IPS-NIHi7 (cell line): ENCODE measurements around the gene C16orf87.

Source experiments
- DNase-seq: peaks from one replicate; pipeline ENCODE4 v3.0.0; 2012; ENCODE audit warnings: mixed read lengths; ENCODE audit errors: extremely low spot score

C16orf87 gene

DNA sequence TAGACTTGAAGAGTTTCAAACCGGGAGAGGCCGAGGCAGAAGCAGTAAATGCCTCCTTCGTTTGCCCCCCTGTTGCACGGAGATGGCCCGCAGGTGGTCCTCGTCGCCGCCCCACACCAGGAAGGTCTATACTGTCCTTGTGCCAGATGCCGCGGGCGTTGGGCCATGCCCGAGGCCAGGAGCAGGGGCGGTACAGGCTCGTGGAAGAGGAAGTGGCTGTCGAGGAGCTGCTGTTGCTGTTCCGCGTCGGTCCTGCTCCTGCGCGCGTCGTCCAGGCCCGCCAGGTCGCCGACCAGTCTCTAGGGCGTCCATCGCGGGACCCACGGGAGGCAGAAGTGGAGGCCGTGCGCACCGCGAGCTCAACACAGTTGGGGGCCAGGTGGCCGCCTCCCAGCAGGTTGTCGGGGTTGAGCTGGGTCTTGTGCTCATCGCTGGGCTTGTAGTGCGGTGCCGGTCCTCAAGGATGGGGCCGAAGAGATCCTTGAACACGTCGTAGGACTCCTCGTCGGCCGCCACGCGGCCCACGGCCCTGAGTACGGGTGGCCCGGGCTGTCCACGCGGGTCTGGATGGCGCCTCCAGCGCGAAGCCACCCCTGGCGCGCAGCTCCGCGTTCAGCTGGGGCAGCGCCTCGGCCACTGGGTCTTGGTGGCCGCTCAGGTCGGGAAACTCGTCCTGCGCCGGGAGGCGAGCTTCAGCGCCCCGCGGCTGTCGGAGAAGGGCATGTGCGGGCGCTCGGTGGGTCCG, 13.1 kb upstream of the C16orf87 start:
- no peak for DNase-seq

GRCh38 chr16:46842192-46842895, 11.4 kb upstream of the C16orf87 start:
- no peak for DNase-seq

- DNase-seq = no peak
Observed at GRCh38 chr16:46839986-46840443, 9.0 kb upstream of the C16orf87 start.

DNA sequence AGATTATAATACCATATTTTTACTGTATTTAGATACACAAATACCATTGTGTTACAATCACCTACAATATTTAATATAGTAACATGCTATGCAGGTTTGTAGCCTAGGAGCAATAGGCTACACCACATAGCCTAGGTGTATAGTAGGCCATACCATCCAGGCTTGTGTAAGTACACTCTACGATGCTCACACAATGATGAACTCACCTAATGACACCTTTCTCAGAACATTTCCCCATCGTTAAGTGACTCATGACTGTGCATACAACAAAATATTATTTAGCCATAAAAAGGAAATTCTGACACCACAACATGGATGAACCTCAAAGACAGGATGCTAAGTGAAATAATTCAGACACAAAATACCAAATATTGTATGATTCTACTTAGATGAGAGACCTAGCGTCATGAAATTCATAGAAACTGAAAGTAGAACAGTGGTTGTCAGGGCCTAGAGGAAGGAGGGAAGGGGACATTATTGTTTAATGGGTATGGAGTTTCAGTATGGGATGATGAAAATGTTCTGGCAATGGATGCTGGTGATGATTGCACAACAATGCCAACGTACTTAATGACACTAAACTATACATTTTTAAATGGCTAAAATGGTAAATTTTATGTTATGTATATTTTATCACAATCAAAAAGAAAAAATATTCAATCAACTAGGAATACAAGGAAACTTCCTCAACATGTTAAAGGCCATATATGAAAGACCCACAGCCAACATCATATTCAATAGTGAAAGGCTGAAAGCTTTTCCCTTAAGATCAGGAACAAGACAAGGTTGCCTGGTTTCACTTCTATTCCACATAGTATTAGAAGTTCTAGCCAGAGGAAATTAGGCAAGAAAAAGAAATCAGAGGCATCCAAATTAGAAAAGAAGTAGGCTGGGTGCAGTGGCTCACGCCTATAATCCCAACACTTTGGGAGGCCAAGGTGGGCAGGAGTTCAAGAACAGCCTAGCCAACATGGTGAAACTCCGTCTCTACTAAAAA, 5.9 kb upstream of the C16orf87 start:
- DNase-seq = no peak

DNA sequence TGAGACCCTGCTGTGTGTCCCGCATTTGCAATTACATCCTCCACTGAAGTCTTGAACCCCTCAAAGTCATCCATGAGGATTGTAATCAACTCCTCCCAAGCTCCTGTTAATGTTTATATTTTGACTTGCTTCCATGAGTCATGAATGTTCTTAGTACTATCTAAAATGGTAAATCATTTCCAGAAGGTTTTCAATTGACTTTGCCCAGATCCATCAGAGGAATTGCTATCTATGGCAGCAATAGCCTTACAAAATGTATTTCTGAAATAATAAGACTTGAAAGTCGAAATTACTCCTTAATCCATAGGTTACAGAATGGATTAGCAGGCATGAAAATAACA, 2.5 kb upstream of the C16orf87 start:
- DNase-seq = no peak

- no peak for DNase-seq
Observed at GRCh38 chr16:46832757-46833459, 1.9 kb upstream of the C16orf87 start.

DNA sequence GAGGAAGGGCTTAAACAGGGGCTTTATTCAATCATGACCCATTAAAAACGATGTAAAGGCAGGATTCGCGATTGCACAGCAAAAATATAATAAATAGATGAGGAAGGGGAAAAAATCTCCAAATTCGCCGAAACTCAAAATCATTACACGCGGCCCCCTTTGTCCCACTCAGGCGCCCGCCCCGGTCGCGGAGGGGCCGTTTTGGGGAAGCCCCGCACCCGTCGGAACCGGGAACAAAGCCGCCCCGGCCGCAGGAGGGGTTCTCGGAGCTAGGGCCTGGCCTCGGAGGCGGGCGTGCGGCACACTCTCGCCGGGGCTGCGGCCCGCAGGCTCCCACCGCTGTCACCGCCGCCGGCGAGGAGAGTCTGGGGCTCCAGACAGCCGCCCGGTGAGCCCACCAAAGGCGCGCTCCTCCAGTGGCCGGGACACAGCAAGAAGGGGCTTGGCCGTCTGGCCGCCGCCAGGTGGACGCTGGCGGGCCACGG, 521 bp downstream of the C16orf87 start:
- no peak for DNase-seq

DNA sequence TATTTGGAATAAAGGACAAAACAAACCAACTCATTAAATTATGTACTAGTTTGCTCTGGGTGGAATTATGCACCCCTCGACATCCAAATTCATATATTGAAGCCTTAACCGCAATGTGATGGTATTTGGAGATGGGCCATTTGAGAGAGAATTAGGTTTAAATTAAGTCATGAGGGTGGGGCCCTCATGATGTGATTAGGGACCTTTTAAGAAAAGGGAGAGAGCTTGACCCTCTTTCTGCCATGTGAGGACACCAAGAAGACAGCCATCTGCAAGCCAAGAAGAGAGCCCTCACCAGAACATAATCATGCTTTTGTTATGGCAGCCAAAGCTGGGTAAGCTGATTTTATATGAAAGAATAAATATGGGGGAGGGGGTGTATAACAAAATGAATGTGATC, 2.0 kb downstream of the C16orf87 start:
- no peak for DNase-seq

GRCh38 chr16:46828292-46828691, 2.7 kb downstream of the C16orf87 start:
- no peak for DNase-seq

DNA sequence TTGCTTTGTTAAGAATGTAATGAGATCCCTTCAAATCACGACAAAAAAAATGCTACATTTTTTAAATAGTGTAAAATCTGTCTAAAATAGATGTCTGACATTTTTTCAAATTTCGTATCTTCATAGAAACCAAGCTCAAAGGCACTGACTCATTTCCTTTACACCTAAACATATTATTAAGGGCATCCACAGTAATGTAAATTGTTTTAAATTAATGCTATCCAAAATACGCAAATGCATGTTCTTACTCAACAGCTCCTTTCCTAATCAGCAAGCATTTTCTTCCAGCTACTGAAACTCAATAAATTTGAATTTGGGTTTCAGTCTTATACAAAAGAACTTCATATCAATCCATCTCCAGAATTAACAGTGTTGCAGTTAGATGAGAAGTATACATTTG, 4.3 kb downstream of the C16orf87 start:
- DNase-seq = no peak

- no peak for DNase-seq
Observed at GRCh38 chr16:46822270-46822669, 8.7 kb downstream of the C16orf87 start.

DNA sequence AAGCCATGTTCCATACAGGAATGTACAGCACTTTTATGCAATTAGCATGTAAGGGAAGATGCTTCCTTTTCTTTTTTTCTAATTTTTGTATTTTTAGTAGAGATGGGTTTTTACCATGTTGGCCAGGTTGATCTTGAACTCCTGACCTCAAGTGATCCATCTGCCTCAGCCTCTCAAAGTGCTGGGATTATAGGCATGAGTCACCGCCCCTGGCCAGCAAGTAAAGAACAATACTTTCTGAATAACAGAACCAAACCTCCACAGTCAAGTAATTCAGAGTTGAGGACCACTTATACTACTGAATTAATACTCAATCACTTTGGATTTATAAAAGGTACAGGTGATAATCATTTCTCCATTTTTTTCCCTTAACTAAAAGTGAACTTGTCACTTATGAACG, 13.0 kb downstream of the C16orf87 start:
- no peak for DNase-seq

DNA sequence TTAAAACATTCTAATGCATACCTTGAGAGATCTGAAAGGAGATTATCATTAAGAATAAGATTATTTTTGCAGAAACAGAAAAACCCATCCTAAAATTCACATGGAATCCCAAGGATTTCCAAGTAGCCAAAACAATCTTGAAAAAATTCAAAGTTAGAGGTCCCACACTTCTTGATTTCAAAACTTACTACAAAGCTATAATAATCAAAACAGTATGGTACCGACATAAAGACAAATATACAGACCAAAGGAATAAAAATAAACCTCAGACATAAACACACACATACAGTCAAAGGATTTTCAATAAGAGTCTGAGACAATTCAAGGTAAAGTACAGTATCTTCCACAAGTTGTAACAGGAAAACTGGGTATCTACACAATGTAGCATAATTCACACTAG, 16.2 kb downstream of the C16orf87 start:
- no peak for DNase-seq

GRCh38 chr16:46813611-46814010, 17.4 kb downstream of the C16orf87 start:
- no peak for DNase-seq

GRCh38 chr16:46812781-46813540, 18.0 kb downstream of the C16orf87 start:
- DNase-seq = no peak

GRCh38 chr16:46811682-46812081, 19.3 kb downstream of the C16orf87 start:
- no peak for DNase-seq

DNA sequence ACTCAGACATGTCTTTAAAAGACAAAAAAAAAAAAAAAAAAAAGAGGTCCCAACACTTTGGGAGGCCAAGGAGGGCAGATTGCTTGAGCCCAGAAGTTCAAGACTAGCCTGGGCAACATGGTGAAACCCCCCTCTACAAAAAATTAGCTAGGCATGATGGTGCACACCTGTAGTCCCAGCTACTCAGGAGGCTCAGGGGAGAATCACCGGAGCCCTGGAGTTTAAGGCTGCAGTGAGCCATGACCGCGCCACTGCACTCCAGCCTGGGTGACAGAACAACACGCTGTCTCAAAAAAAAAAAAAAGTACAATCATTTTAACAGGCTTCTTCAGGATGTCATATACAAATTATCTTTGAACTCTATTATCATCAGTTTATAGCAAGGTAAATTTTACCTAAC, 22.0 kb downstream of the C16orf87 start:
- no peak for DNase-seq

DNA sequence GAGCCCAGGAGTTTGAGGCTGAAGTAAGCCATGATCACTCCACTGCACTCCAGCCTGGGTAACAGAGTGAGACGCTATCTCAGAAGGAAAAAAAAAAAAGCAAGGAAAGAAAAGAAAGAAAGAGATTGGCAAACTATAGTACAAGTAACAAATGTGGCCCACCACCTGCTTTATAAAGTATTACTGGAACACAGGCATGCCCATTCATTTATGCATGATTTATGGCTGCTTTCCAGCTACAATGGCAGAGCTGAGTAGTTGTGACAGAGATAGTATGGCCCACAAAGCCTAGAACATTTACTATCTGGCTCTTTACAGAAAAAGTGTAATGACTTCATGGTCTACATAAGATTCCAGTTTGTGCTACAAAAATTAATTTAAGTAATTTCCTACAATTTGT, 23.6 kb downstream of the C16orf87 start:
- no peak for DNase-seq

GRCh38 chr16:46803373-46803772, 27.6 kb downstream of the C16orf87 start:
- no peak for DNase-seq

- DNase-seq = peak; percentile 22
Observed at GRCh38 chr16:46801428-46802049, 29.4 kb downstream of the C16orf87 start.
